ENCODE data around the gene TRPC6.

TRPC6 gene

GRCh38 chr11:101438126-101438525, 145.7 kb downstream of the TRPC6 start:
- TF ChIP-seq, protein P1, sequence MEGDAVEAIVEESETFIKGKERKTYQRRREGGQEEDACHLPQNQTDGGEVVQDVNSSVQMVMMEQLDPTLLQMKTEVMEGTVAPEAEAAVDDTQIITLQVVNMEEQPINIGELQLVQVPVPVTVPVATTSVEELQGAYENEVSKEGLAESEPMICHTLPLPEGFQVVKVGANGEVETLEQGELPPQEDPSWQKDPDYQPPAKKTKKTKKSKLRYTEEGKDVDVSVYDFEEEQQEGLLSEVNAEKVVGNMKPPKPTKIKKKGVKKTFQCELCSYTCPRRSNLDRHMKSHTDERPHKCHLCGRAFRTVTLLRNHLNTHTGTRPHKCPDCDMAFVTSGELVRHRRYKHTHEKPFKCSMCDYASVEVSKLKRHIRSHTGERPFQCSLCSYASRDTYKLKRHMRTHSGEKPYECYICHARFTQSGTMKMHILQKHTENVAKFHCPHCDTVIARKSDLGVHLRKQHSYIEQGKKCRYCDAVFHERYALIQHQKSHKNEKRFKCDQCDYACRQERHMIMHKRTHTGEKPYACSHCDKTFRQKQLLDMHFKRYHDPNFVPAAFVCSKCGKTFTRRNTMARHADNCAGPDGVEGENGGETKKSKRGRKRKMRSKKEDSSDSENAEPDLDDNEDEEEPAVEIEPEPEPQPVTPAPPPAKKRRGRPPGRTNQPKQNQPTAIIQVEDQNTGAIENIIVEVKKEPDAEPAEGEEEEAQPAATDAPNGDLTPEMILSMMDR (IDR thresholded peaks at IDR 0.05; ENCODE audit: low read length, missing control alignments): no peak
- DNase-seq (ENCODE audit: low read depth): no peak
- H3K4me3 ChIP-seq (replicated peaks; ENCODE audit: low read depth, low read length): no peak overlapping the region

DNA sequence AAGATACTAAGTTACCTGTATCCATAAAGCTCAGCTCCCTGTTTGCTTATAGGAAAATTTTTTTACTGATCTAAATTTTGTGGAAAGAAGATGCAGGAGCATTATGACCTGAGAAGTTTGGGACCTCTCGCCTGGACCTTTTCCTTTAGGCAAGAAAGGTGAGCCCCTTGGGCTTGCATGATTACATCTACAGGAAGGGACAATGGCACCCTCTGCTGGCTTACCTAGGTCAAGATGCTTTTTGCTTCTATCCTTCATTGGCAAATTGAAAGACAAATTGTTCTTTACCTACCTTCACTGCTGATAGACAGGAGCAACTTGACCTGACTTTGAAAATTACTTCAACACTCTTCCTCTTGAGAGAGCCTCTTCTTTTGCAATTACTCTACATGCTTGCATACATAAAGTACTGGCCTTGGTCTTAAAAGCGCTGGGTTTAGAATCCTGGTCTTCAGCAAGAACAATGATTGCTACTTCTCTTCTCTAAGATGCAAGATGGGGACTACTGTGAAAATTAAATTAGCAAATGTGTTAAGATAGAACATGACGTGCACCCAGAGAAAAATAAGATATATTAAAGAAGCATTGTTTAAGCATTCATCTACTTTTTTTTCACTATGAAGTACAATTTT, 147.2 kb downstream of the TRPC6 start:
- peak; percentile 53 for DNase-seq (ENCODE audit: low read depth)
- H3K4me3 ChIP-seq (replicated peaks; ENCODE audit: low read depth, low read length): no peak overlapping the region
- TF ChIP-seq, protein P1 (IDR thresholded peaks at IDR 0.05; ENCODE audit: low read length, missing control alignments): peak; percentile 72

GRCh38 chr11:101435408-101435973, 148.3 kb downstream of the TRPC6 start:
- TF ChIP-seq, protein P1 (IDR thresholded peaks at IDR 0.05; ENCODE audit: low read length, missing control alignments): no peak

GRCh38 chr11:101434026-101434643, 149.7 kb downstream of the TRPC6 start:
- H3K4me3 ChIP-seq (replicated peaks; ENCODE audit: low read depth, low read length): no peak overlapping the region
- no peak for DNase-seq (ENCODE audit: low read depth)
- TF ChIP-seq, protein P1 (IDR thresholded peaks at IDR 0.05; ENCODE audit: low read length, missing control alignments): no peak

More at GRCh38 chr11:101435408-101435973, 148.3 kb downstream of the TRPC6 start:
- H3K4me3 ChIP-seq (replicated peaks; ENCODE audit: low read depth, low read length): no peak overlapping the region
- DNase-seq (ENCODE audit: low read depth): no peak

DNA sequence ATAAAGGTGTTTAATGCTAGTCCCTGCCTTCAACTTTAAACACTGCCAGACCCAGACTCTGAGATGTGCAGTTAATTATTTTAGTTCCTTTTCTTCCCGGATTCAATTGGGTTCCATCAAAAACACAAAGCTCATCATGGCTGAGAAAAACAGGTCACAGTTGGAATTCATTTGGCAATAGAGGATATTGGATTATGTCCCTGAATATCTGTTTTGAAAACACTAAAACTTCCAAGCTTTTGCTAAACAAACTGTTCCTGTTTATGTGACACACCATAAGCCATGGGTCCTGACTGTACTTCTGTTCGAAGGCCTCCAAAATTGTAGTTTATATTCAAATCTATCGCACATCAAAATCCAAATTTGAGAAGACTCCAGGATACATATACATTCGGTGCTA, 150.7 kb downstream of the TRPC6 start:
- TF ChIP-seq, protein P1 (IDR thresholded peaks at IDR 0.05; ENCODE audit: low read length, missing control alignments): no peak
- no peak overlapping the region for H3K4me3 ChIP-seq (replicated peaks; ENCODE audit: low read depth, low read length)
- DNase-seq (ENCODE audit: low read depth): no peak

- H3K4me3 ChIP-seq (replicated peaks; ENCODE audit: low read depth, low read length): no peak overlapping the region
- no peak for DNase-seq (ENCODE audit: low read depth)
- TF ChIP-seq, protein P1 (IDR thresholded peaks at IDR 0.05; ENCODE audit: low read length, missing control alignments): no peak
These were observed 153.9 kb downstream of the TRPC6 start for GRCh38 chr11:101429703-101430540.
